Measurements from ENCODE around the gene ACIN1. TPM values are rescaled to one million over a fixed set of nuclear protein-coding genes. Genes with fewer than 3 reads are reported as not detected.

The ACIN1 gene
- total and polyA plus RNA-seq, 9 of the 15 experiments (the other 6 are each of a cell fraction or from before 2014, with no cell fraction given), result 5.0 to 196 (median 129) TPM

- peaks cover 3% of the 10 kb centered on the region; the same call in 1 of the 3 replicates for H3K36me3 ChIP-seq (ENCODE audit: control insufficient read depth, insufficient read depth, low read length)
- ChIA-PET CTCF (ENCODE audit: low intra/inter-chr PET ratio) (no interaction called here), POLR2A (interaction anchor here (1.0 to 1.7 kb wide), 2 partner anchors 38 to 50 kb away, joined by 3 to 5 read pairs; no protein-coding TSS in a partner anchor)
- intact Hi-C loops (cut with micrococcal nuclease), result no loop called here
- TF ChIP-seq NRF1 (conservative IDR thresholded peaks at IDR 0.05 in 1 of 2, IDR thresholded peaks at IDR 0.05 in 1 of 2), result 0 out of 4 replicates have a peak, but pooled peaks of 1 of the 2 experiments have one; percentile 18
- peak; percentile 21; the same call in 1 of the 2 replicates for TF ChIP-seq SPI1 (IDR thresholded peaks at IDR 0.05; ENCODE audit: borderline replicate concordance, low read depth, low read length)
- 0 out of 2 replicates have a peak, but pooled peaks have one; percentile 51 for TF ChIP-seq CTBP1 (IDR thresholded peaks at IDR 0.05; ENCODE audit: borderline replicate concordance)
- no peak for TF ChIP-seq SUPT5H (IDR thresholded peaks at IDR 0.05)
- TF ChIP-seq PTBP1 (IDR thresholded peaks at IDR 0.05; ENCODE audit: low read depth, low read length), result no peak
- TF ChIP-seq MAZ (CRISPR knock-in tag; conservative IDR thresholded peaks at IDR 0.05 in 1 of 2, IDR thresholded peaks at IDR 0.05 in 1 of 2), result no peak
- no peak for TF ChIP-seq CBFA2T3 (IDR thresholded peaks at IDR 0.05)
- TF ChIP-seq ZNF263 (CRISPR knock-in tag; IDR thresholded peaks at IDR 0.05; ENCODE audit: borderline replicate concordance), result peak; percentile 95
- TF ChIP-seq ATF7 (IDR thresholded peaks at IDR 0.05), result peak; percentile 23; the same call in 1 of the 2 replicates
- 0 out of 2 replicates have a peak, but pooled peaks have one; percentile 26 for TF ChIP-seq NFIC (IDR thresholded peaks at IDR 0.05)
- 0 out of 2 replicates have a peak, but pooled peaks have one; percentile 21 for TF ChIP-seq ZEB2 (IDR thresholded peaks at IDR 0.05)
- TF ChIP-seq ZNF511 (CRISPR knock-in tag; IDR thresholded peaks at IDR 0.05), result no peak
- no peak for TF ChIP-seq ZNF217 (CRISPR knock-in tag; IDR thresholded peaks at IDR 0.05)
- peak; percentile 5 for TF ChIP-seq PRDM10 (IDR thresholded peaks at IDR 0.05; ENCODE audit: partially characterized antibody)
- TF ChIP-seq POLR2AphosphoS5 (IDR thresholded peaks at IDR 0.05; ENCODE audit: control insufficient read depth, insufficient read depth, low read depth, low read length), result no peak
- peak overlapping the region; percentile 78 for H2AFZ ChIP-seq (ENCODE audit: low read depth, low read length)
- peak overlapping the region; percentile 12 to 28; a peak in 2 of 4 replicates for H3K9ac ChIP-seq (ENCODE audit: insufficient read depth in 1 of 2, low read depth in 2 of 2, low read length in 2 of 2)
- no TSS peak for BruUV-seq (replicated peaks)
- no peaks in the 10 kb centered on the region for H4K20me1 ChIP-seq (replicated peaks; ENCODE audit: control insufficient read depth, insufficient read depth, low read length)
- DNase-seq (ENCODE audit: extremely low read depth in 1 of 4, low spot score in 3 of 4) (peak in 2 of 4 experiments; percentile 42 to 49), ATAC-seq (peak; percentile 63), FAIRE-seq (peak; percentile 67)
- H3K4me3 ChIP-seq, result no peak overlapping the region
- no peaks in the 10 kb centered on the region for H3K9me1 ChIP-seq (ENCODE audit: control insufficient read depth, insufficient read depth, low read length)
- H3K4me2 ChIP-seq (ENCODE audit: insufficient read depth, low read length), result peak overlapping the region; percentile 46; the same call in 1 of the 2 replicates
- H3K27me3 ChIP-seq (ENCODE audit: control insufficient read depth in 2 of 2, insufficient read depth in 2 of 2, low read length in 2 of 2), result no peaks in the 10 kb centered on the region
- peaks cover 15 to 35% of the 10 kb centered on the region in 2 experiments for H3K4me1 ChIP-seq (replicated peaks in 1 of 2; ENCODE audit: control insufficient read depth in 2 of 2, insufficient read depth in 2 of 2, low read length in 2 of 2)
- 32% methylated on average over 8 of the region's 8 CpGs for WGBS (ENCODE audit: insufficient coverage, low coverage, missing lambda C conversion rate)
- no peaks in the 10 kb centered on the region for H3K79me2 ChIP-seq (ENCODE audit: control insufficient read depth, insufficient read depth, low read length)
- no peak overlapping the region for H3K27ac ChIP-seq (ENCODE audit: extremely low read depth, low read depth, low read length)
- in situ Hi-C loops (cut with MboI), result no loop called here
- no peaks in the 10 kb centered on the region for H3K9me3 ChIP-seq (replicated peaks; ENCODE audit: control insufficient read depth, insufficient read depth, low read depth, low read length)
Observed at GRCh38 chr14:23044840-23045239, 50.1 kb downstream of the ACIN1 start.

Data from K562 (cell line).